A549 treated with Hydrocortisone at 1 μM for 4 hours (cell line): Measurements from ENCODE around the gene HOXC11. TPM values are rescaled to one million over a fixed set of nuclear protein-coding genes. Genes with fewer than 3 reads are reported as not detected.

ENCODE experiments used
- total RNA-seq: library from RNA; stranded (reverse); fragments of 200-300 nt; extraction: Qiagen RNA extraction; gene quantifications from 5 replicates; pipeline ENCODE4 v1.2.3, GENCODE V29; 2022

The HOXC11 gene
- total RNA-seq = 0.73 to 0.98 TPM (median 0.91 TPM) in 5 replicates

DNA sequence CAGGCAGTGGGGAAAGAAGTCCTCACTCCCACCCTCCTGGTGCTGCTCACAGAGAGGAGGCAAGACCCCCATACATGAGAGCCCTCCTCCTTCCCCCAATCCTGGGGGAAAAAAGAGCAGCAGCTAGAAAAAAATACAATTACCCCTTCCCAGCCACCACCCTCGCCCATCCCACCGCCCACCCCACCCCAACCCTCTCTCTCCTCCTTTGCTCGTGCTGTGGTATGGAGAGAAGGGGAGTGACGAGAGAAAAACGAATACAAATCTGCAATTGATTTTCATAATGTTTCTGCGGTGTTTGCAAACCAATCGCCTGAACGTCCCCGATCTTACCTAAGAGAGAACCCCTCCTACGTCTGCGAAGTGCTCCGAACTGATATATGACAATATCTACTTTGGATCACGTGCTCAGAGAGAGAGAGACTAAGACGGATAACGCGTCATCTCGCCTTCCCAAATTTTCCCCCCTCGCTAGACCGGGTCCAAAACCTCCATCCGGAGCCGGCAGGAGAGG is at the start of gene HOXC11:
HOXC11 (plus strand) TSS at position 405 of the 514 bp plus-strand sequence. CDS start 116 bp downstream, outside the sequence.

DNA sequence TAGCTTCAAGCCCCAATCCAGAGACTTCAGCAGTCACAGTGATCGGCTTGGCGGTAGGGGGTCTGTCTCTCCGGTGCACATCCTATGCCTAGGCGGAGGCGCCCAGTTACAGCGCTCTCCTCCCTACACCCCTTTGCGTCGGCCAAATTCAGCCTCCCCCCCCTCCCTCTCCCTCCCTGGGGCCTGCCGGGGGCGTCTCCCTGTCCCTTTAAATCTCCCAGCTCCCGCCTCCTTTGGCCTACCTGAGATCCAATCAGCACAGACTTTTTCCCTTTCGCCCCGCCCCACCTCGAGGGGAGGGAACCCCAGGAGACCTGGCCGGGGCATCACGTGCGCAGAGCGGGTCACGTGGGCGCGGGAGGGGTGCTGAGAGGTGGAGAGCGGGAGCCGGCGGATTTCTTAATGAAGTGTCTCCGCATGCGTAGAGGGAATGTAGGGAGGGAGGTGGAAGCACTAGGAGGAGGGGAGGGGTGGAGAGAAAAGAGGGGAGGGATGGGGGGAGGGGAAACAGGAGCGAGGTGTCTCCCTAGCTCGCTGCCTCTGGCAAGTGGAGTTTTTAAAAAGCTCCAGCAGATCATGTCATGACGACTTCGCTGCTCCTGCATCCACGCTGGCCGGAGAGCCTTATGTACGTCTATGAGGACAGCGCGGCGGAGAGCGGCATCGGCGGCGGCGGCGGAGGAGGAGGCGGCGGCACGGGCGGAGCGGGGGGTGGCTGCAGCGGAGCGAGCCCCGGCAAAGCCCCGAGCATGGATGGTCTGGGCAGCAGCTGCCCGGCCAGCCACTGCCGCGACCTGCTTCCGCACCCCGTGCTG is 34.4 kb upstream of the HOXC11 start, which contains the start of gene HOXC13:
HOXC13 (plus strand) TSS at position 506 of the 815 bp plus-strand sequence; CDS start at position 582, 76 bp downstream.

DNA sequence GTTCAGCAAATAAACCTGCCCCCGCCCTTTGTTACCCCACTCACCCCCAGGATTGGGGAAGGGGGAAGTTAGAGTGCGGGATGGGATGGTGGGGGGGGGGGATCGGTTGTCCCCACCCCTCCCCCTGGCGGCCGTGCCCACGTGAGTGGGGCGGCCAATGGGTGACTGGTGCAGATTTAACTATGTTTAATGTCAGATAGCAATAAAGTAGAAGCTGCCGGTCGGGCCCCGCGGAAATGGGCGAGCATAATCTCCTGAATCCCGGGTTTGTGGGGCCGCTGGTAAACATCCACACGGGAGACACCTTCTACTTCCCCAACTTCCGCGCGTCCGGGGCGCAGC is 18.3 kb upstream of the HOXC11 start, which contains the start of gene HOXC12:
HOXC12 (plus strand) TSS at position 210 of the 342 bp plus-strand sequence; CDS start at position 237, 27 bp downstream.

DNA sequence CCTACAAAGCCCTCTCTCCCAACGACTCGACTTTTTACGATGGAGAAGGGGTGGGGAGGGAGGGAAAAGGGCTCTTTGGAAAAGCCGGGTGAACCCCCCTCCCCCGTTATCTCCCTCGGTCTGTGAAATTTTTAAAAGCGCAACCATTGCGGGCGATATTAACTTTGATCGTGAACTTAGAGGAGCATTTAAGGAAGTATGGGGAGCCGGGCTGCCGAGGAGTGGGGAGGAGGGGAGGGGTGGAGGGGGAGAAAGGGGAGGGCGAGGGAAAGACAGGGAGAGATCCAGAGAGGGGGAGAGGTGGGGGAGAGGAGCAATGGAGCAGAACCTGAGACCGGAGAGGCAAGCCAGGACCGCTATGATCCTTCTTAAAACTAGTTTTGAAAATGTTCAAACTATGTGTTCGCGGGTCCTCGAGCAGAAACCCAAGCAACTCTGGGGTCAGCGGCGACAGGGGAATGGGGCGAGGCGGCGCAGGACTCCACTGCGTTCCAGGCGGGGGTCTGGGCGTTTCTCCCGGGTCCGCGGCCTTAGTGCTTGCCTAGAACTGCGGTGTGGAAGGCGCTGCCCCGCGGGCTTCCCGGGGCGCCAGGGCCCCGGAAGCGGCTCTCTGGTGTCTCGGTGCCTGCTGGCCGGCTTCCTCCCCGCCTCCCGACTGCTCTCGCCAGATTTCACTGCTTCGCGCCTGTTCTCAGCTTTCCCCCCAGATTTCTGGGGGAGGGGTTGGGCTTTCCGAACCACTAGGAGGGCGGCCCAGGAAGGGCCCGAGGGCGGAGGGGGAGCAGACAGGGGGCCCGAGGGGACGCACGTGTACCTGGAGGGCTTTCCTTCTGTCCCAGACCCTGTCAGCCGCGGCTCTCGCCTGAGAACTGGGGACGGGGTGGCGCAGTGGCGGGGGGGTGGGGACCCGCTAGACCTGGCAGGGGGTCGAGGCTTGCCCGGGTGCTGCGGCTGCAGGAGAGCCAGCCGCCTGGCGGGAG is 1.4 kb downstream of the HOXC11 start, which contains the start of gene HOTAIR:
HOTAIR (minus strand) TSS at position 871 of the 980 bp plus-strand sequence.

DNA sequence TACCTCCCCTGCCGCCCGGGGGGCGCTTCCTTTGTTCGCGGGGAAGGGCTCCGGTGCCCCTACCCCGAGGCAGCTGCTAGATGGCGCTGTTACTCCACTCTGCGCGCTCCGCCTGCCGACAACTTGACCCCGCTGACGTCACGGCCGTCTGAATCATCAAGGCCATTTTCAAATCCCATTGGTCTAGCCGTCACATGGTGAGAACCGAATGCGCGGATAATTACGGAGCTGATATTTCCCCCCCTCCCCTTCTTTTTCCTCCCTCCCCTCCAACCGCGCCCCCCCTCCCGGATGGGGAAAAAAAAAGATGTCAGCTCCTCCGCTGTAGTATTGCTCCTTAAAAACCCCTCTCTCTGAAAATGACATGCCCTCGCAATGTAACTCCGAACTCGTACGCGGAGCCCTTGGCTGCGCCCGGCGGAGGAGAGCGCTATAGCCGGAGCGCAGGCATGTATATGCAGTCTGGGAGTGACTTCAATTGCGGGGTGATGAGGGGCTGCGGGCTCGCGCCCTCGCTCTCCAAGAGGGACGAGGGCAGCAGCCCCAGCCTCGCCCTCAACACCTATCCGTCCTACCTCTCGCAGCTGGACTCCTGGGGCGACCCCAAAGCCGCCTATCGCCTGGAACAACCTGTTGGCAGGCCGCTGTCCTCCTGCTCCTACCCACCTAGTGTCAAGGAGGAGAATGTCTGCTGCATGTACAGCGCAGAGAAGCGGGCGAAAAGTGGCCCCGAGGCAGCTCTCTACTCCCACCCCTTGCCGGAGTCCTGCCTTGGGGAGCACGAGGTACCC is 12.2 kb downstream of the HOXC11 start, which contains the start of gene HOXC10:
HOXC10 (plus strand) TSS at position 246 of the 791 bp plus-strand sequence; CDS start at position 360, 114 bp downstream.

DNA sequence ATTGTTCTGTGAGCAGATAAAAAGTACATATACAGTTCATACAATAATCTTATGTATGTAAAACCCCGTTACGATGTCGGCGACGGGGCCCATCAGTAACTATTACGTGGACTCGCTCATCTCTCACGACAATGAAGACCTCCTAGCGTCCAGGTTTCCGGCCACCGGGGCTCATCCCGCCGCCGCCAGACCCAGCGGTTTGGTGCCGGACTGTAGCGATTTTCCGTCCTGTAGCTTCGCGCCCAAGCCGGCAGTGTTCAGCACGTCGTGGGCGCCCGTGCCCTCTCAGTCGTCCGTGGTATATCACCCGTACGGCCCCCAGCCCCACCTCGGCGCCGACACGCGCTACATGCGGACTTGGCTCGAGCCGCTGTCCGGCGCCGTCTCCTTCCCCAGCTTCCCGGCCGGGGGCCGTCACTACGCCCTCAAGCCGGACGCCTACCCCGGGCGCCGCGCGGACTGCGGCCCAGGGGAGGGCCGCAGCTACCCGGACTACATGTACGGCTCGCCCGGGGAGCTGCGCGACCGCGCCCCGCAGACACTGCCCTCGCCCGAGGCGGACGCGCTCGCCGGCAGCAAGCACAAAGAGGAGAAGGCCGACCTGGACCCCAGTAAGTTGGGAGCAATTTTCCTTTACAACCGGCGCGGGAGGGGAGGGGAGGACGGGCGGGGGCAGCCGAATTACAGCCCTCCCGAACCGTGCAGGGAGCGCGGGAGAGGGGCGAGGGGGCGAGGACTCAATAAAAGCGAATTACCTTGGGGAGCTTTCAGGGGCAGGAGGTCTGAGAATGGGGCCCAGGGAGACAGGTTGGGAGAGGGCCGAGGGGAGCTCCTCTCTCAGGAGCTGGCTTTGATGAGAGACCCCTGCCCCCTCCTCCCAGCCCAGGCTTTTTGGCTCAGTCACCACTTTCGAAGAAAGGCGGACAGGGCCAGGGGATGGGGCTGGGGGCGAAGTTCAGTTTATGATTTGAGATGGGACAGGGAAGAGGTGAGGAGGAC is 27.5 kb downstream of the HOXC11 start, which contains the start of gene HOXC9:
HOXC9 (plus strand) TSS at position 46 of the 999 bp plus-strand sequence; CDS start at position 74, 28 bp downstream.

Other genes with a start within 250 kb of the HOXC11 start
- 16.7 to 23.1 TPM (median 19.2 TPM) in 5 replicates for gene CALCOCO1, start 245.7 kb upstream of the HOXC11 start, total RNA-seq
- gene CISTR, start 221.1 kb upstream of the HOXC11 start, total RNA-seq = not detected in 5 replicates
- 21.8 to 35.2 TPM (median 23.4 TPM) in 5 replicates for gene HOXC13, start 34.3 kb upstream of the HOXC11 start, total RNA-seq
- gene HOXC12, start 18.2 kb upstream of the HOXC11 start, total RNA-seq = 0.02 to 0.05 TPM in 2 of 5 replicates, not detected in the others
- gene HOTAIR, start 1.8 kb downstream of the HOXC11 start, total RNA-seq = 0.13 to 0.48 TPM (median 0.17 TPM) in 5 replicates
- gene HOXC10, start 12.0 kb downstream of the HOXC11 start, total RNA-seq = 2.6 to 3.1 TPM (median 2.9 TPM) in 5 replicates
- 11.0 to 16.2 TPM (median 12.6 TPM) in 5 replicates for gene HOXC9, start 27.0 kb downstream of the HOXC11 start, total RNA-seq
- gene HOXC8, start 35.9 kb downstream of the HOXC11 start, total RNA-seq = 3.8 to 5.8 TPM (median 4.9 TPM) in 5 replicates
- 3.8 to 4.8 TPM (median 4.7 TPM) in 5 replicates for gene HOXC6, start 55.3 kb downstream of the HOXC11 start, total RNA-seq
- 0.52 to 0.82 TPM (median 0.60 TPM) in 5 replicates for gene HOXC5, start 59.9 kb downstream of the HOXC11 start, total RNA-seq
- 2.7 to 3.7 TPM (median 3.2 TPM) in 5 replicates for gene HOXC4, start 80.7 kb downstream of the HOXC11 start, total RNA-seq
- 27.3 to 35.2 TPM (median 30.9 TPM) in 5 replicates for gene SMUG1, start 215.9 kb downstream of the HOXC11 start, total RNA-seq